Measurements from ENCODE around the gene PLAC1. TPM values are rescaled to one million over a fixed set of nuclear protein-coding genes. Genes with fewer than 3 reads are reported as not detected.
A peak's percentile ranks its signal among the peaks of the same experiment; 100 is the strongest.

Gene PLAC1
- total RNA-seq, 1 experiment from 2014 or later = 0.34 TPM

DNA sequence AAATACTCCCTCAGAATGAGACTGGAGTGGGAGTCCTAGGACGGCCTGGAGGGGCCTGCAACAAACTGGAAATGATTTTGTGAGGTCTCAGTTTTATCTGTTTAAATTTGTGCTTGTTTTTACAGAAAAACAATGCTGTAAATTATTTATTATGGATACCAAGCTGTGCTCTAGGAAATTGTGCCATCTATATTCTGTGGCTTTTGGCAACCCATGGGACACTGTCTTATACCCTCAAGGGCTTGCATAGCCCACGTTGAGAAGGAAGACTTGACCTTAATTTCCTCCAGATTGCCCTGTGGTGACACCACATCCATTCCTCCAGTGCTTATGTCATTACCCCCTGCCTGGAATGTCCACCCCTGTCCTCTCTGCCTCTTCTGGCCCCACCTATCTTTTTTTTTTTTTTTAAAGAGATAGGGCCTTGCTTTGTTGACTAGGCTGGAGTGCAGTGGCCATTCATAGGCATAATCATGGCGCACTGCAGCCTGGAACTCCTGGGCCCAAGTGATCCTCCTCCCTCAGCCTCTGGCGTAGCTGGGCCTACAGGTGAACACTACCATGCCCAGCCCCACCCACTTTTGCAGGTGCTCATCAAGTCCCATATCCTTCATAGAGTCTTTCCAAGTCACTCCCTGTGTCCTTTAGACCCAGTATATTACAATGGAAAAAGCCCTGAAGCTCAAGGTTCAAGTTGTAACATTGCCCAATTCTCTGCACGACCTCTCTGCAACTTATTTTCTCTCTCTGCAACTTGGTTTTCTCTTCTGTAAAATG lies 120.9 kb downstream of the PLAC1 start:
- Histone ChIP-seq H3K4me2 (ENCODE audit: low read length) (peak overlapping the region; percentile 49), H3K4me3 (replicated peaks in 1 of 2; ENCODE audit: low read depth in 1 of 2, low read length in 2 of 2) (no peak overlapping the region), H3K4me1 (ENCODE audit: control insufficient read depth in 1 of 2, insufficient read depth in 2 of 2, low read length in 2 of 2) (peaks cover 8 to 13% of the 10 kb centered on the region in 2 experiments), H3K9me3 (ENCODE audit: control insufficient read depth in 1 of 2, insufficient read depth in 1 of 2, low read depth in 1 of 2, low read length in 2 of 2) (no peaks in the 10 kb centered on the region), H3K9ac (ENCODE audit: low read length) (no peak overlapping the region), H2AFZ (ENCODE audit: low read depth, low read length, poor library complexity, severe bottlenecking) (no peak overlapping the region), H3K9me2 (ENCODE audit: insufficient read depth) (no peaks in the 10 kb centered on the region), H3K27me3 (ENCODE audit: insufficient read depth, low read length) (no peaks in the 10 kb centered on the region), H3K36me3 (ENCODE audit: control insufficient read depth in 1 of 2, insufficient read depth in 2 of 2, low read length in 2 of 2) (no peaks in the 10 kb centered on the region), H3K79me2 (ENCODE audit: insufficient read depth, low read length) (no peaks in the 10 kb centered on the region), H4K20me1 (ENCODE audit: insufficient read depth) (no peaks in the 10 kb centered on the region), H3K27ac (ENCODE audit: low read depth, low read length) (no peak overlapping the region)
- ATAC-seq (peak; percentile 79), DNase-seq (ENCODE audit: low read depth, low spot score) (peak; percentile 31)
- POLR2A ChIA-PET = no interaction called here
- TF ChIP-seq SP1 (IDR thresholded peaks at IDR 0.05; ENCODE audit: low read depth) (peak; percentile 50), CEBPB (IDR thresholded peaks at IDR 0.05; ENCODE audit: low read depth) (peak; percentile 32; the same call in 1 of the 2 replicates), MAX (IDR thresholded peaks at IDR 0.05) (peak; percentile 51)
- TF ChIP-seq, protein P1, sequence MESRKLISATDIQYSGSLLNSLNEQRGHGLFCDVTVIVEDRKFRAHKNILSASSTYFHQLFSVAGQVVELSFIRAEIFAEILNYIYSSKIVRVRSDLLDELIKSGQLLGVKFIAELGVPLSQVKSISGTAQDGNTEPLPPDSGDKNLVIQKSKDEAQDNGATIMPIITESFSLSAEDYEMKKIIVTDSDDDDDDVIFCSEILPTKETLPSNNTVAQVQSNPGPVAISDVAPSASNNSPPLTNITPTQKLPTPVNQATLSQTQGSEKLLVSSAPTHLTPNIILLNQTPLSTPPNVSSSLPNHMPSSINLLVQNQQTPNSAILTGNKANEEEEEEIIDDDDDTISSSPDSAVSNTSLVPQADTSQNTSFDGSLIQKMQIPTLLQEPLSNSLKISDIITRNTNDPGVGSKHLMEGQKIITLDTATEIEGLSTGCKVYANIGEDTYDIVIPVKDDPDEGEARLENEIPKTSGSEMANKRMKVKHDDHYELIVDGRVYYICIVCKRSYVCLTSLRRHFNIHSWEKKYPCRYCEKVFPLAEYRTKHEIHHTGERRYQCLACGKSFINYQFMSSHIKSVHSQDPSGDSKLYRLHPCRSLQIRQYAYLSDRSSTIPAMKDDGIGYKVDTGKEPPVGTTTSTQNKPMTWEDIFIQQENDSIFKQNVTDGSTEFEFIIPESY (IDR thresholded peaks at IDR 0.05; ENCODE audit: extremely low read depth, insufficient replicate concordance, low read length) = no peak
- BruUV-seq (replicated peaks) = no TSS peak
- intact Hi-C loops (cut with micrococcal nuclease) = no loop called here
- RAD21 ChIA-PET (ENCODE audit: low non-redundant PET in 1 of 2, low total read pairs in 2 of 2, uncharacterized antibody in 2 of 2, unreplicated experiment in 2 of 2) = no interaction called here
- CTCF ChIA-PET = no interaction called here

DNA sequence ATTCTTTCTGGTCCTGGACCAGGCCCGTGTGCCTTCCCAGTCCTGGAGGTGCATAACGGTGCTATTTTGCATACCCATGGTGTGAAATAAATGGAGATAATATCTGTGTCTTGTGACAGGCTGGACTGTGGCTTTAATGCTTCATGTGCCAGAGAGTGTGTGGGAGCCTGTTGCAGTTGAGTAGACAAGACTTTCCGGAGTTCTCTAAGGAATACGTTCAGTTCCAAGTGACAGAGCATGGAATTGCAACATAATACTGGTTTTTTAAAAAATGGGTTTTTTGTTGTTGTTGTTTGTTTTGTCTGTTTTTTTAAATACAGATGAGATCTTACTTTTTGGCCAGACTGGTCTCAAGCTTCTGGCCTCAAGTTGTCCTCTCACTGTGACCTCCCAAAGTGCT lies 124.3 kb downstream of the PLAC1 start:
- Histone ChIP-seq H3K9ac (ENCODE audit: low read length) (no peak overlapping the region), H3K79me2 (ENCODE audit: insufficient read depth, low read length) (no peaks in the 10 kb centered on the region), H3K4me2 (ENCODE audit: low read length) (no peak overlapping the region), H3K4me1 (ENCODE audit: control insufficient read depth in 1 of 2, insufficient read depth in 2 of 2, low read length in 2 of 2) (peaks cover 8 to 13% of the 10 kb centered on the region in 2 experiments), H3K9me2 (ENCODE audit: insufficient read depth) (no peaks in the 10 kb centered on the region), H3K4me3 (replicated peaks in 1 of 2; ENCODE audit: low read depth in 1 of 2, low read length in 2 of 2) (no peak overlapping the region), H2AFZ (ENCODE audit: low read depth, low read length, poor library complexity, severe bottlenecking) (no peak overlapping the region), H3K9me3 (ENCODE audit: control insufficient read depth in 1 of 2, insufficient read depth in 1 of 2, low read depth in 1 of 2, low read length in 2 of 2) (no peaks in the 10 kb centered on the region), H4K20me1 (ENCODE audit: insufficient read depth) (no peaks in the 10 kb centered on the region), H3K36me3 (ENCODE audit: control insufficient read depth in 1 of 2, insufficient read depth in 2 of 2, low read length in 2 of 2) (no peaks in the 10 kb centered on the region), H3K27me3 (ENCODE audit: insufficient read depth, low read length) (no peaks in the 10 kb centered on the region), H3K27ac (ENCODE audit: low read depth, low read length) (no peak overlapping the region)
- no peak for TF ChIP-seq CEBPB (IDR thresholded peaks at IDR 0.05; ENCODE audit: low read depth)
- no peak for TF ChIP-seq ELF1 (IDR thresholded peaks at IDR 0.05; ENCODE audit: borderline replicate concordance, low read depth)
- TF ChIP-seq ZFX (IDR thresholded peaks at IDR 0.05) = no peak
- TF ChIP-seq RAD21 (IDR thresholded peaks at IDR 0.05; ENCODE audit: low read depth) = no peak
- TF ChIP-seq MAX (IDR thresholded peaks at IDR 0.05) = no peak
- TF ChIP-seq SRF (IDR thresholded peaks at IDR 0.05; ENCODE audit: low read depth) = no peak
- intact Hi-C loops (cut with micrococcal nuclease) = no loop called here
- no TSS peak for BruUV-seq (replicated peaks)
- DNase-seq (ENCODE audit: low read depth, low spot score) (no peak), ATAC-seq (no peak)
- RAD21 ChIA-PET (ENCODE audit: low non-redundant PET in 1 of 2, low total read pairs in 2 of 2, uncharacterized antibody in 2 of 2, unreplicated experiment in 2 of 2) = no interaction called here
- POLR2A ChIA-PET = no interaction called here
- CTCF ChIA-PET = no interaction called here
